SU-DHL-6 (cell line): ENCODE data around the gene KREMEN1.

Experiments used
- H2AFZ ChIP-seq: fragments of 200-600 bp; sonication (generic); 2 replicates; pipeline ENCODE4 v1.6.1; 2014; ENCODE audit warnings: low read depth, mild to moderate bottlenecking, moderate library complexity, mixed read lengths, antibody characterized with exemption, low read length; ENCODE audit not compliant: severe bottlenecking
- H3F3A ChIP-seq: fragments of 200-600 bp; shearing (Covaris generic); 2 replicates; pipeline ENCODE4 v1.6.0; 2016; ENCODE audit warnings: antibody characterized with exemption, mild to moderate bottlenecking; ENCODE audit not compliant: insufficient read depth
- H3K27ac ChIP-seq: fragments of 200-600 bp; sonication (generic); 2 replicates; pipeline ENCODE4 v1.5.1; 2016; ENCODE audit warnings: low read depth, mild to moderate bottlenecking, low read length, moderate library complexity, mixed read lengths
- H3K27me3 ChIP-seq: fragments of 200-600 bp; sonication (generic), shearing (Covaris generic); 2 replicates; pipeline ENCODE4 v1.6.0; 2014; ENCODE audit warnings: mild to moderate bottlenecking, low read length
- H3K36me3 ChIP-seq: fragments of 200-600 bp; sonication (generic); 2 replicates; pipeline ENCODE4 v1.6.1; 2014; ENCODE audit warnings: mild to moderate bottlenecking, low read length, mixed read lengths
- H3K4me2 ChIP-seq: fragments of 300-600, 200-600 bp; shearing (Covaris generic), sonication (generic); 2 replicates; pipeline ENCODE4 v1.6.0; 2014; ENCODE audit warnings: low read length, low read depth, mild to moderate bottlenecking; ENCODE audit not compliant: poor library complexity, severe bottlenecking
- H3K4me3 ChIP-seq: fragments of 200-600 bp; sonication (generic); 2 replicates; pipeline ENCODE4 v1.5.1; 2014; ENCODE audit warnings: antibody characterized with exemption, low read length, mild to moderate bottlenecking, mixed read lengths; ENCODE audit not compliant: insufficient read depth, poor library complexity, severe bottlenecking
- H3K79me2 ChIP-seq: fragments of 200-600 bp; sonication (generic); 2 replicates; pipeline ENCODE4 v1.6.1; 2014; ENCODE audit warnings: mild to moderate bottlenecking, low read length, moderate library complexity; ENCODE audit not compliant: insufficient read depth
- H3K9ac ChIP-seq: fragments of 200-600 bp; sonication (generic); 2 replicates; pipeline ENCODE4 v1.7.0; 2014; ENCODE audit warnings: mild to moderate bottlenecking, low read length
- H3K9me2 ChIP-seq: fragments of 200-600 bp; sonication (generic); replicated peaks from 2 replicates; pipeline ENCODE4 v1.6.1; 2014; ENCODE audit warnings: low read length; ENCODE audit not compliant: insufficient read depth
- H3K9me3 ChIP-seq: fragments of 200-600 bp; sonication (generic); 2 replicates; pipeline ENCODE4 v1.6.1; 2014; ENCODE audit warnings: low read length, mixed read lengths; ENCODE audit not compliant: insufficient read depth
- H4K20me1 ChIP-seq: fragments of 200-600 bp; sonication (generic); 2 replicates; pipeline ENCODE4 v1.6.1; 2014; ENCODE audit warnings: low read depth, mild to moderate bottlenecking, antibody characterized with exemption, low read length, moderate library complexity, mixed read lengths
- EZH2phosphoT487 ChIP-seq: fragments of 200-600 bp; sonication (generic), shearing (Covaris generic); conservative IDR thresholded peaks from 2 replicates; pipeline ENCODE4 v1.6.1; 2018; ENCODE audit warnings: mild to moderate bottlenecking, antibody characterized with exemption, low read length, moderate library complexity, mixed read lengths
- TF ChIP-seq, protein P1 (sequence below): fragments of 200-600 bp; sonication (generic); IDR thresholded peaks from one replicate; pipeline ENCODE4 v1.5.1; 2017; ENCODE audit warnings: antibody characterized with exemption, mild to moderate bottlenecking, low read length, moderate library complexity; ENCODE audit not compliant: insufficient read depth, poor library complexity, severe bottlenecking

The KREMEN1 gene

GRCh38 chr22:29088809-29089208 is 16.0 kb downstream of the KREMEN1 start:
- no peaks in the 10 kb centered on the region for H4K20me1 ChIP-seq
- H3K79me2 ChIP-seq: no peaks in the 10 kb centered on the region
- no peak overlapping the region for H3K4me2 ChIP-seq
- H3K27me3 ChIP-seq: no peaks in the 10 kb centered on the region
- no peaks in the 10 kb centered on the region for H3K36me3 ChIP-seq
- H3K9ac ChIP-seq: no peak overlapping the region
- H3K4me3 ChIP-seq: no peak overlapping the region
- no peaks in the 10 kb centered on the region for H3K9me2 ChIP-seq
- no peak for TF ChIP-seq EZH2phosphoT487
- TF ChIP-seq, protein P1, sequence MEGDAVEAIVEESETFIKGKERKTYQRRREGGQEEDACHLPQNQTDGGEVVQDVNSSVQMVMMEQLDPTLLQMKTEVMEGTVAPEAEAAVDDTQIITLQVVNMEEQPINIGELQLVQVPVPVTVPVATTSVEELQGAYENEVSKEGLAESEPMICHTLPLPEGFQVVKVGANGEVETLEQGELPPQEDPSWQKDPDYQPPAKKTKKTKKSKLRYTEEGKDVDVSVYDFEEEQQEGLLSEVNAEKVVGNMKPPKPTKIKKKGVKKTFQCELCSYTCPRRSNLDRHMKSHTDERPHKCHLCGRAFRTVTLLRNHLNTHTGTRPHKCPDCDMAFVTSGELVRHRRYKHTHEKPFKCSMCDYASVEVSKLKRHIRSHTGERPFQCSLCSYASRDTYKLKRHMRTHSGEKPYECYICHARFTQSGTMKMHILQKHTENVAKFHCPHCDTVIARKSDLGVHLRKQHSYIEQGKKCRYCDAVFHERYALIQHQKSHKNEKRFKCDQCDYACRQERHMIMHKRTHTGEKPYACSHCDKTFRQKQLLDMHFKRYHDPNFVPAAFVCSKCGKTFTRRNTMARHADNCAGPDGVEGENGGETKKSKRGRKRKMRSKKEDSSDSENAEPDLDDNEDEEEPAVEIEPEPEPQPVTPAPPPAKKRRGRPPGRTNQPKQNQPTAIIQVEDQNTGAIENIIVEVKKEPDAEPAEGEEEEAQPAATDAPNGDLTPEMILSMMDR: no peak
- H3K9me3 ChIP-seq: no peaks in the 10 kb centered on the region
- no peak overlapping the region for H2AFZ ChIP-seq
- no peak overlapping the region for H3K27ac ChIP-seq
- H3F3A ChIP-seq: no peaks in the 10 kb centered on the region

GRCh38 chr22:29089507-29089906 is 16.7 kb downstream of the KREMEN1 start:
- H3K9me3 ChIP-seq: no peaks in the 10 kb centered on the region
- no peaks in the 10 kb centered on the region for H3K27me3 ChIP-seq
- TF ChIP-seq EZH2phosphoT487: no peak
- TF ChIP-seq, protein P1: no peak
- H3K4me3 ChIP-seq: no peak overlapping the region
- H3K4me2 ChIP-seq: no peak overlapping the region
- H4K20me1 ChIP-seq: no peaks in the 10 kb centered on the region
- H3K9ac ChIP-seq: no peak overlapping the region
- H3K79me2 ChIP-seq: no peaks in the 10 kb centered on the region
- H2AFZ ChIP-seq: no peak overlapping the region
- no peaks in the 10 kb centered on the region for H3K36me3 ChIP-seq
- H3F3A ChIP-seq: no peaks in the 10 kb centered on the region
- H3K27ac ChIP-seq: no peak overlapping the region
- no peaks in the 10 kb centered on the region for H3K9me2 ChIP-seq

- Histone ChIP-seq H3K27ac (no peak overlapping the region), H3K79me2 (no peaks in the 10 kb centered on the region), H3K9ac (no peak overlapping the region), H4K20me1 (no peaks in the 10 kb centered on the region), H2AFZ (no peak overlapping the region), H3K9me2 (no peaks in the 10 kb centered on the region), H3K27me3 (no peaks in the 10 kb centered on the region), H3F3A (no peaks in the 10 kb centered on the region), H3K4me2 (no peak overlapping the region), H3K4me3 (no peak overlapping the region), H3K9me3 (no peaks in the 10 kb centered on the region), H3K36me3 (no peaks in the 10 kb centered on the region)
- TF ChIP-seq, protein P1: no peak
- TF ChIP-seq EZH2phosphoT487: no peak
Observed at GRCh38 chr22:29090039-29090438, 17.2 kb downstream of the KREMEN1 start.

DNA sequence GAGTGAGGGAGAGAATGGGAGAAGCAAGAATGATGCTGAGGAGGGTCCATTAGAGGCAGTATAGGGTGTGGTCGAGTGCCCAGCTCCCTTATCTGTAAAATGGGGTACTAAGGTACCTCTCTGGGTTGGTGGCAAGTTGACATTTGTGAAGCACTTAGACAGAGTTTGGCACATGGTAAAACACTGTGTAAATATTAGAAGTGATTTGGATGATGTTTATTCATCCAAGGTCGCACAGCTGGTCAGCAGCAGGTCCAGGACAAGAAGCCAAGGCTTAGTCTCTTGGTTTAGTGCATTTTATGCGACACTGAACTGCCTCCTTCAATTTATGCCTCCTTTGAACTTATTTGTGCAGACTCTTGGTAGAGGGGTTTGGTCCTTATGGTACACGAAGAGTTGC is 19.4 kb downstream of the KREMEN1 start:
- no peaks in the 10 kb centered on the region for H3F3A ChIP-seq
- H3K79me2 ChIP-seq: no peaks in the 10 kb centered on the region
- no peaks in the 10 kb centered on the region for H3K9me2 ChIP-seq
- no peaks in the 10 kb centered on the region for H4K20me1 ChIP-seq
- no peak for TF ChIP-seq EZH2phosphoT487
- TF ChIP-seq, protein P1: no peak
- H3K4me2 ChIP-seq: no peak overlapping the region
- no peak overlapping the region for H2AFZ ChIP-seq
- H3K36me3 ChIP-seq: no peaks in the 10 kb centered on the region
- H3K27ac ChIP-seq: no peak overlapping the region
- H3K4me3 ChIP-seq: no peak overlapping the region
- H3K9me3 ChIP-seq: no peaks in the 10 kb centered on the region
- no peak overlapping the region for H3K9ac ChIP-seq
- no peaks in the 10 kb centered on the region for H3K27me3 ChIP-seq
